HAP-1 (cell line): ENCODE measurements around the gene KANK3.
"Not testable (repeated sequence)": the region's sequence is repeated elsewhere in the genome, so short reads cannot be mapped to it uniquely, and the experiment has no call there.

Experiments used
- DNase-seq, 2 experiments: peaks; one replicate each; pipeline ENCODE4 v3.0.0-alpha.2; 2016 to 2020; ENCODE audit warnings: low spot score in 2 of 2
- H3K27me3 ChIP-seq: fragments of 250-450 bp; sonication (Bioruptor Pico); 2 replicates; pipeline ENCODE4 v1.5.1; 2020; ENCODE audit warnings: low read depth, mild to moderate bottlenecking, moderate library complexity
- H3K36me3 ChIP-seq: fragments of 250-450 bp; sonication (Bioruptor Pico); replicated peaks from 2 replicates; pipeline ENCODE4 v1.5.1; 2020; ENCODE audit warnings: mild to moderate bottlenecking
- H3K4me1 ChIP-seq: fragments of 250-450 bp; sonication (Bioruptor Pico); 2 replicates; pipeline ENCODE4 v1.5.1; 2020; ENCODE audit warnings: mild to moderate bottlenecking
- H3K4me3 ChIP-seq: fragments of 250-450 bp; sonication (Bioruptor Pico); 2 replicates; pipeline ENCODE4 v1.5.1; 2020; ENCODE audit warnings: mild to moderate bottlenecking, moderate library complexity
- H3K9me3 ChIP-seq: fragments of 250-450 bp; sonication (Bioruptor Pico); 2 replicates; pipeline ENCODE4 v1.5.1; 2020; ENCODE audit warnings: mild to moderate bottlenecking, moderate library complexity
- in situ Hi-C: fragments of 300-500 bp; cut with MboI; formaldehyde crosslinking; loops from 3 replicates; pipeline ENCODE4 v1.14.3; 2020; ENCODE audit warnings: low sequenced_read_pairs, inconsistent platforms, mixed read lengths

The KANK3 gene

DNA sequence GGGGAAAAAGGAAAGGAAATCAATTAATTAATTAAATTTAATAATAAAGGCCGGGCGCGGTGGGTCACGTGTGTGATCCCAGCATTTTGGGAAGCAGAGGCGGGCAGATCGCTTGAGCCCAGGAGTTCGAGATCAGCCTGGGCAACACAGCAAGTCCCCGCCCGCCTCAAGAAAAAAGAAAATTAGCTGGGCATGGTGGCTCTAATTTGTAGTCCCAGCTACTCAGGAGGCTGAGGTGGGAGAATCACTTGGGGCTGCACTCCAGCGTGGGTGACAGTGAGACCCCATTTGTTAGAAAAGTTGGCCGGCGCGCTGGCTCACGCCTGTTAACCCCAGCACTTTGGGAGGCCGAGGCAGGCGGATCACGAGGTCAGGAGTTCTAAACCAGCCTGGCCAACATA is 34.2 kb downstream of the KANK3 start:
- Histone ChIP-seq H3K4me3 (no peak overlapping the region), H3K27me3 (no peaks in the 10 kb centered on the region), H3K36me3 (peaks cover 53% of the 10 kb centered on the region), H3K4me1 (no peaks in the 10 kb centered on the region; the same call in 1 of the 2 replicates), H3K9me3 (no peaks in the 10 kb centered on the region)
- in situ Hi-C loops = no loop called here
- peak in 1 of 2 experiments; percentile 6 for DNase-seq

- Histone ChIP-seq H3K27me3 (no peaks in the 10 kb centered on the region), H3K4me1 (no peaks in the 10 kb centered on the region; the same call in 1 of the 2 replicates), H3K9me3 (no peaks in the 10 kb centered on the region), H3K36me3 (peaks cover 47% of the 10 kb centered on the region), H3K4me3 (no peak within 1 kb of the TSS)
- DNase-seq = peak in 1 of 2 experiments; percentile 6
- in situ Hi-C loops = no loop called here
Observed at GRCh38 chr19:8307965-8308866, 34.8 kb downstream of the KANK3 start, which contains the start of gene CD320. CD320 (minus strand) TSS chr19:8308358; CDS start chr19:8308290, 68 bp downstream.

DNA sequence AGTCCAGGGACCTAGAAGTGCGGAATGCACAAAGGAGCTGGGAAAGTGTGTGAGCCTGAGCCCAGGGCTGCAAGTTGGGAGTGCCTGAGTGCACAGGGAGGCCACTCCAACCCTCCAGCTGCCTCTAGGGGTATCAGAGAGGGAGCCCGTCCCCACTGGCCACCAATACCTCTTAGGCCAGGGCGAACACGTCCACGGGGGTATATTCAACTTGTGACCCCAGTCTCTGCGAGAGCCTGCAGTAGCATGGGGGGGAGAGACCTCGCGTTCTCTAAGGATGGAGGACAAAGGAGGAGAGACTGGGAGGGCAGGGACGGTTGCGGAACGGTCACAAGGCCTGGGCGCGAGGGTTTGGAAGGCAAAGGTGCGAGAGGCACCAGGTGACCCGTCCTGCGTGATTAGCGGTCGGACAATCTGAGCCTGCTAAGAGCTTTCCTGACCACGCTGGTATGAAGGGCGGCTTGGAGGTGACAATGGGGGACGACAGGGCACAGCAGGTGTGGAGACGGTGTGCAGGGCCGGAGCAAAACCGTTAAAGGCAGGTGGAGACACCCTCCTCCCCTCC is 35.6 kb downstream of the KANK3 start:
- in situ Hi-C loops = no loop called here

GRCh38 chr19:8306235-8307054 is 36.6 kb downstream of the KANK3 start:
- H3K36me3 ChIP-seq = peaks cover 36% of the 10 kb centered on the region
- DNase-seq = peak in 1 of 2 experiments; percentile 8
- in situ Hi-C loops = no loop called here
- no peaks in the 10 kb centered on the region for H3K9me3 ChIP-seq
- H3K4me3 ChIP-seq = no peak overlapping the region
- H3K4me1 ChIP-seq = no peaks in the 10 kb centered on the region; the same call in 1 of the 2 replicates
- no peaks in the 10 kb centered on the region for H3K27me3 ChIP-seq

More for the DNA sequence above, 35.6 kb downstream of the KANK3 start:
- DNase-seq = peak in 1 of 2 experiments; percentile 10
- Histone ChIP-seq H3K4me1 (no peaks in the 10 kb centered on the region; the same call in 1 of the 2 replicates), H3K27me3 (no peaks in the 10 kb centered on the region), H3K36me3 (peaks cover 46% of the 10 kb centered on the region), H3K4me3 (no peak overlapping the region), H3K9me3 (no peaks in the 10 kb centered on the region)

DNA sequence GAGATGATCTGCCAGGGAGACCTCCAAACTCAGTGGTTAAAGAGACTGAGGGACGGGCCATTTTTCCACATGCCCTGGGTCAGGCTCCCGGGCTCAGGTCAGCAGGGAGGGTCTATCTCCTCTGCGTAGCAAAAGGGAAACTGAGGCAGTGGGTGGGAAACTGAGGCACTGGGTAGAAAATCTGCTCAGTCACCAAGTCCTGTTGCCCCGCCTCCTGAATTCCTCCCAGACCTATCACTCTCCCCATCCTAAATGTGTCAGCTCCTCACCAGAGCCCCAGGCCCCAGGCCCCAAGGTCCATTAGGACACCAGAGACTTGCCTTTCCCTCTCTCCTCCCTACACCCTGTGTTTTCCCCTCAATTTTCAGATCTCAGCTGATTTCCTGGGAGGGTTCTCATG is 37.3 kb downstream of the KANK3 start:
- no peak overlapping the region for H3K4me3 ChIP-seq
- in situ Hi-C loops = no loop called here
- H3K27me3 ChIP-seq = no peaks in the 10 kb centered on the region
- no peaks in the 10 kb centered on the region; the same call in 1 of the 2 replicates for H3K4me1 ChIP-seq
- DNase-seq = peak in 1 of 2 experiments; percentile 9
- H3K9me3 ChIP-seq = no peaks in the 10 kb centered on the region
- peaks cover 29% of the 10 kb centered on the region for H3K36me3 ChIP-seq

DNA sequence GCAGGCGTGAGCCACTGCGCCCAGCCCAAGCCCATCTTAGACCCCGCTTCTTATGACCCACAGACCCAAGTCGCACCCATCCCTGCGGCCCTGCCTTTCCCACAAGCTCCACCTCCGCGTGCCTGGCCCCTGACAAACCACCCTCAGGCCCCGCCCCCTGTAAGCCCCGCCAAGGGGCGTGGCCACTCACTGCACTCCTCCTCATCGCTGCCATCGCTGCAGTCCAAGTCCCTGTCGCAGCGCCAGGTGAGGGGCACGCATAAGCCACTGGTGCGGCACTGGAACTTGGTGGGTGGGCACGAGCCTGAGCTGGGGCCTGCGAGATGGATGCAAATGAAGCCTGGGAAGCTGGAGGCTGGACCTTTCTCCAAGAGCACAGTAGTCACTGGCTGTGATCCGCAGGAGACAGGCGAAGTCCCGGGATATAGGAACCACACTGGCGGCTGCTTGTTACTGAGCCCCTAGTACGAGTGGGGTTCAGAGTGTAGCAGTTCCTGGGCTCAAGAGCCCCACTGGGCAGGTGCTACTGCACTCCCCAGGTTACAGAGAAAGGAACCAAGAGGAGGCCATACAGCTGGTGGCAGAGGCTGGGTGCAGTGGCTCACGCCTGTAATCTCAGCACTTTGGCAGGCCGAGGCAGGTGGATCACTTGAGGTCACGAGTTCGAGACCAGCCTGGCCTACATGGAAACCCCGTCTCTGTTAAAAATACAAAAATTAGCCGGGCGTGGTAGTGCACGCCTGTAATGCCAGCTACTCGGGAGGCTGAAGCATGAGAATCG is 38.0 kb downstream of the KANK3 start:
- no peaks in the 10 kb centered on the region for H3K9me3 ChIP-seq
- in situ Hi-C loops = no loop called here

GRCh38 chr19:8302734-8303133 is 40.3 kb downstream of the KANK3 start:
- Histone ChIP-seq H3K36me3 (peaks cover under 1% of the 10 kb centered on the region), H3K4me1 (no peaks in the 10 kb centered on the region; the same call in 1 of the 2 replicates), H3K27me3 (no peaks in the 10 kb centered on the region), H3K4me3 (no peak overlapping the region), H3K9me3 (no peaks in the 10 kb centered on the region)
- DNase-seq = peak in 1 of 2 experiments; percentile 6
- in situ Hi-C loops = no loop called here

More for the DNA sequence above, 38.0 kb downstream of the KANK3 start:
- no peaks in the 10 kb centered on the region; the same call in 1 of the 2 replicates for H3K4me1 ChIP-seq
- DNase-seq = peak; percentile 59 to 87
- no peak overlapping the region for H3K4me3 ChIP-seq
- peaks cover 21% of the 10 kb centered on the region for H3K36me3 ChIP-seq
- H3K27me3 ChIP-seq = no peaks in the 10 kb centered on the region

- in situ Hi-C loops = no loop called here
Observed at GRCh38 chr19:8302357-8302691, 40.7 kb downstream of the KANK3 start.

GRCh38 chr19:8291337-8291736 is 51.7 kb downstream of the KANK3 start:
- in situ Hi-C loops, H3K27me3 ChIP-seq, H3K36me3 ChIP-seq, H3K4me3 ChIP-seq, H3K4me1 ChIP-seq, DNase-seq, H3K9me3 ChIP-seq: not testable (repeated sequence)

More at GRCh38 chr19:8302357-8302691, 40.7 kb downstream of the KANK3 start:
- H3K4me3 ChIP-seq = no peak overlapping the region
- DNase-seq = peak in 1 of 2 experiments; percentile 7
- no peaks in the 10 kb centered on the region for H3K36me3 ChIP-seq
- no peaks in the 10 kb centered on the region for H3K9me3 ChIP-seq
- H3K4me1 ChIP-seq = no peaks in the 10 kb centered on the region; the same call in 1 of the 2 replicates
- no peaks in the 10 kb centered on the region for H3K27me3 ChIP-seq

DNA sequence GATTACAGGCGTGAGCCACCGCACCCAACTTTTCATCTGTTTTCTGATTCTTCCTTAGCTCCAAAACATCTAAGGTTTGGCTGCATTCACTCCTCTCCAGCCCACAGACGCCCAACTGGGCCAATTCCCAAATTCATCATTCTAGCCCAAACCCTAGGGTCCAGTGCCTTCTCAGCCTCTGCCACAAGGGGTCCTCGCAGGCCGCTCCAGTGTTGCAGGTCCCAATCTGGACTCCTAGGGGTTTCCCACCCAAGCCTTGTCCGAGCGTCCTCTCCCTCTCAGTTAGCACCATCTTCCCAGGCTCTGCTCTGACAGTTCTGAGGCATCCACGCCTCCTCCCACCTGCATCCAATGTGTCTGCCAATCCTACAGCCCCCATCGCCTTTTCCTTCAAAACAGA is 66.6 kb downstream of the KANK3 start:
- H3K4me3 ChIP-seq, H3K4me1 ChIP-seq, DNase-seq, H3K36me3 ChIP-seq, H3K9me3 ChIP-seq, in situ Hi-C loops, H3K27me3 ChIP-seq: not testable (repeated sequence)
